ENCODE measurements around the gene FGF14.

- TF ChIP-seq POLR2A (IDR thresholded peaks at IDR 0.05) (no peak), CTCF (IDR thresholded peaks at IDR 0.05) (no peak)
These were observed 362.6 kb downstream of the FGF14 start for GRCh38 chr13:102039264-102039663.
